Activated naive CD8-positive, alpha-beta T cell treated with anti-CD3 and anti-CD28 coated beads for 36 hours (primary cell): ENCODE data around the gene GIPC2. TPM values are rescaled to one million over a fixed set of nuclear protein-coding genes. Genes with fewer than 3 reads are reported as not detected.
"Not testable (repeated sequence)": the region's sequence is repeated elsewhere in the genome, so short reads cannot be mapped to it uniquely, and the experiment has no call there.

Experiments
- DNase-seq: peaks from one replicate; pipeline ENCODE4 v3.0.0; 2021
- H3K27ac Mint-ChIP-seq: one replicate; pipeline ENCODE4 v1.8.0; 2022; ENCODE audit warnings: mild to moderate bottlenecking, moderate library complexity, mixed read lengths
- H3K27me3 Mint-ChIP-seq: one replicate; pipeline ENCODE4 v1.8.0; 2022; ENCODE audit warnings: mild to moderate bottlenecking, mixed read lengths
- H3K36me3 Mint-ChIP-seq: one replicate; pipeline ENCODE4 v1.8.0; 2021; ENCODE audit warnings: mild to moderate bottlenecking, mixed read lengths
- H3K4me1 Mint-ChIP-seq: one replicate; pipeline ENCODE4 v1.8.0; 2021; ENCODE audit warnings: mixed read lengths
- H3K4me3 Mint-ChIP-seq: one replicate; pipeline ENCODE4 v1.8.0; 2022; ENCODE audit warnings: mild to moderate bottlenecking, moderate library complexity, mixed read lengths
- H3K9me3 Mint-ChIP-seq: one replicate; pipeline ENCODE4 v1.8.0; 2022; ENCODE audit warnings: mixed read lengths
- total RNA-seq, 2 experiments: library from RNA; stranded (reverse); gene quantifications; one replicate each; pipeline ENCODE4 v1.2.3, GENCODE V29; 2021

The GIPC2 gene
- total RNA-seq, 2 experiments from 2014 or later = 0.14 to 0.20 TPM

DNA sequence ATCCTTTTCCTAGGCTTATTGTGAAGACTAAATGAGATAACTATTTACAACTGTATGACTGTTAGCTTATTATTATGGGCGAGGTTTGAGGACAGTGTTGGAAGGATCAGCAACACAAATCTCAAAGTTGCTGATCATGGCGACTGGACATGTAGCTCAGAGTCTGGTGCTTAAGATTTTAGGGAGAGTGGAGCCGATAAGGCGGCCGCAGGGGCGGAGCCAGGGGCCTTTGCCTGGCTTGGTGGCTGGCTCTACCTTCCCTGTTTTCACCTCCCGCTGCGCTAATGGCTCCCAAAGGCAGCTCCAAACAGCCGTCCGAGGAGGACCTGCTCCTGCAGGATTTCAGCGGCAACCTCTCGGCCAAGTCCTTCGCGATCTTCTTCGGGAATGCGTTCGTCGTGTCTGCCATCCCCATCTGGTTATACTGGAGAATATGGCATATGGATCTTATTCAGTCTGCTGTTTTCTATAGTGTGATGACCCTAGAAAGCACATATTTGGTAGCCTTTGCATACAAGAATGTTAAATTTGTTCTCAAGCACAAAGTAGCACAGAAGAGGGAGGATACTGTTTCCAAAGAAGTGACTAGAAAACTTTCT, 45.5 kb downstream of the GIPC2 start:
- peaks cover 4% of the 10 kb centered on the region for H3K27me3 Mint-ChIP-seq

DNA sequence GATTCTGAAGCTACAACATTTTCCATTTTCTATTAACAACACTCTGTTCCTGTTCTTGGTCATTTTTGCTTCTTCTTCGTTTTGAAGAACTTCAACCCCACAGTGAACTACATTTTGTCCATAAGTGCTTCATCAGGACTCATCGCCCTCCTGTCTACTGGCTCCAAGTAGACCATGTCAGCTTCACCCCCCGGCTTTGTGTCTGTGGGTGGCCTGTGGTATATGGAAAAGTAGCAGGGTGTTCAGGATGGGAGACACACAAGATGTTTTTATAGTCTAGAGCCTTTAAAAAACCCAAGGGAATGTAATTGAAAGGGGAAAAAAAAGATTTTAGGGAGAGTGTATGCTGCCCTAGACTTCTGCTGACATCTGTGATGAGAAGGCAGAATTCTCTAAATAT, 46.1 kb downstream of the GIPC2 start:
- H3K4me3 Mint-ChIP-seq = no peak overlapping the region
- no peaks in the 10 kb centered on the region for H3K36me3 Mint-ChIP-seq
- DNase-seq = no peak
- peaks cover 5% of the 10 kb centered on the region for H3K9me3 Mint-ChIP-seq
- H3K4me1 Mint-ChIP-seq = peaks cover 3% of the 10 kb centered on the region
- H3K27me3 Mint-ChIP-seq = peaks cover 4% of the 10 kb centered on the region
- H3K27ac Mint-ChIP-seq = no peak overlapping the region

More for the DNA sequence above, 45.5 kb downstream of the GIPC2 start:
- no peak for DNase-seq
- peaks cover 11% of the 10 kb centered on the region for H3K9me3 Mint-ChIP-seq
- no peak overlapping the region for H3K4me3 Mint-ChIP-seq
- H3K4me1 Mint-ChIP-seq = peaks cover 3% of the 10 kb centered on the region
- peaks cover 4% of the 10 kb centered on the region for H3K36me3 Mint-ChIP-seq
- H3K27ac Mint-ChIP-seq = no peak overlapping the region

GRCh38 chr1:78092643-78093042, 46.9 kb downstream of the GIPC2 start:
- Mint-ChIP-seq H3K27ac (no peak overlapping the region), H3K27me3 (peaks cover 4% of the 10 kb centered on the region), H3K4me3 (no peak overlapping the region), H3K36me3 (no peaks in the 10 kb centered on the region), H3K9me3 (no peaks in the 10 kb centered on the region), H3K4me1 (peaks cover 3% of the 10 kb centered on the region)
- no peak for DNase-seq

GRCh38 chr1:78093560-78093959, 47.8 kb downstream of the GIPC2 start:
- Mint-ChIP-seq H3K4me1 (peaks cover 3% of the 10 kb centered on the region), H3K9me3 (no peaks in the 10 kb centered on the region), H3K27ac (no peak overlapping the region), H3K4me3 (no peak overlapping the region), H3K36me3 (no peaks in the 10 kb centered on the region), H3K27me3 (peaks cover 4% of the 10 kb centered on the region)
- DNase-seq = no peak

DNA sequence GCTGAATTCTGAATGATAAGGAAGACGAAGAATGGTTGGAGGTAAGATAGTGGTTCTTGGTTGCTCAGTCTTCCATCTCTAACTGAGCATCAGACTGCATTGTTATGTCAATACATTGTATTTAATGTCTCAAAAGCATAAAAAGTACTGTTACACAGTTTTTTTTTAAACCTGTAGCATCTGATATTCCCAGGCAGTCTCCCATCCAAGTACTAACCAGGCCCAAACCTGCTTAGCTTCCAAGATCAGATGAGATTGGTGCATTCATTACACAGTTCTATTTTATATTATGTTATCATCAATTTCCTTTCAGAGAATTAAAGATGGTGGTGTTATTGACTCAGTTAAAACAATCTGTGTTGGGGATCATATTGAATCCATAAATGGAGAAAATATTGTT, 48.9 kb downstream of the GIPC2 start:
- H3K4me3 Mint-ChIP-seq = no peak overlapping the region
- peaks cover 4% of the 10 kb centered on the region for H3K27me3 Mint-ChIP-seq
- peaks cover 3% of the 10 kb centered on the region for H3K4me1 Mint-ChIP-seq
- DNase-seq = no peak
- no peak overlapping the region for H3K27ac Mint-ChIP-seq
- H3K9me3 Mint-ChIP-seq = no peaks in the 10 kb centered on the region
- no peaks in the 10 kb centered on the region for H3K36me3 Mint-ChIP-seq

DNA sequence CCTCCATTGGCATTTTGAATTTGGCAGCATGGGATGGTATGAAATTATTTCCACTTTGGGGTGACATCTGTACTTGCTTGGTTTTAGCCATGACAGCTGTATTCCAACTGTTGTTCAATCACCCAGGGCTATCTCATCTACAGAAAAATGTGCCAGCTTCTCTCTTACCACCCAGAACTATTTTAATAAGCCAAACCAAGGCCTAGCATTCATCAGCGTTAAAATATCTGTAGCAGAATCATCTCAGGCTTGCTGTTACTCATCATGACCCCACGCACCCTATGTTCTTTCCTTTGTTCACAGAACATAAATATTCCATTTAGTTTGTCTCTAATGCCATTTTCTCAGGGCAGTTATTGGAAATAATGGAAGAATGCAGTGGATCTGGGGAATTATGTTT, 49.8 kb downstream of the GIPC2 start:
- Mint-ChIP-seq H3K27ac (no peak overlapping the region), H3K4me1 (peaks cover 1% of the 10 kb centered on the region), H3K4me3 (no peak overlapping the region), H3K36me3 (no peaks in the 10 kb centered on the region), H3K27me3 (peaks cover 4% of the 10 kb centered on the region), H3K9me3 (no peaks in the 10 kb centered on the region)
- no peak for DNase-seq

- no peak overlapping the region for H3K27ac Mint-ChIP-seq
- no peak overlapping the region for H3K4me3 Mint-ChIP-seq
- no peak for DNase-seq
- H3K4me1 Mint-ChIP-seq = no peaks in the 10 kb centered on the region
- peaks cover 4% of the 10 kb centered on the region for H3K27me3 Mint-ChIP-seq
- no peaks in the 10 kb centered on the region for H3K9me3 Mint-ChIP-seq
- H3K36me3 Mint-ChIP-seq = no peaks in the 10 kb centered on the region
Observed at GRCh38 chr1:78096017-78096416, 50.3 kb downstream of the GIPC2 start.

DNA sequence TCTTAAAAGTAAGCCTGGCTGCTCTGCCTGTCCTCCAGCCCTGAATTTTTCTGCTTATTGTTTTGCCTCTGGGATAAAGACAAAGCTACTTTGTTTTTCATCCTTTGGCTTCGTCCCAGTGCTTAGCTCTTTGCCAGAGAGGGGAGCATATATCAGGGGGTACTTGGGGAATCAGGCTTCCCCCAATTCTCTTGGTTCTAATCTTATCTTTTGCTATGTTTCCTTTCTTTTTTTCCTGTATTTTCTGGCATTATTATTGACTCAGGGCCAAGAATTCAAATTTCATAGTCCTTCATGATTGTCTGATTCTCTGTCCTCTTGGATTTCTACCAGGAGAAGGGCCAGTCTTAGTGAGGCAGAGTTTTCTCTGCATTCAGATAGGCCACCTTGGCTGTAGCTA, 51.2 kb downstream of the GIPC2 start:
- H3K4me3 Mint-ChIP-seq = no peak overlapping the region
- H3K4me1 Mint-ChIP-seq = no peaks in the 10 kb centered on the region
- H3K27me3 Mint-ChIP-seq = peaks cover 4% of the 10 kb centered on the region
- H3K36me3 Mint-ChIP-seq = no peaks in the 10 kb centered on the region
- no peak overlapping the region for H3K27ac Mint-ChIP-seq
- no peaks in the 10 kb centered on the region for H3K9me3 Mint-ChIP-seq
- no peak for DNase-seq

DNA sequence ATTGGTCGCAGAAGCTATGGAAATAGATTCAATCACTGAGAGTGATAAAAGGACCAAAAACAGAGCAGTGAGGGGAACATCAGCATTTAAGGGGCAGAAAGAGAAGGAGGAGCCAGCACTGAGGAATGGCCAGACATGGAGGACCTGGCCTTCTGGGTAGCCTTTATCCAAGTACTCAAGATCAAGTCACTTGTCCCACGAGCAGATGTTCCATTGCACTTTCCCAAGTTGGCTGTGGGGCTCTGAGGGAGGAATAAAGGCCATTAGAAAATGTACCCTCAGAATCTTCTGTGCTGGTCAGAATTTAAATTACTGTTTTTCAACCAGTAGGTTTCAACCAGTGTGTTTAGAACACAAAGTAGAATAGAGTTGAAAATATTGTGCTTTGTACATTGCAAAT, 55.3 kb downstream of the GIPC2 start:
- Mint-ChIP-seq H3K9me3 (no peaks in the 10 kb centered on the region), H3K27ac (no peak overlapping the region), H3K4me1 (no peaks in the 10 kb centered on the region), H3K27me3 (no peaks in the 10 kb centered on the region), H3K4me3 (no peak overlapping the region), H3K36me3 (no peaks in the 10 kb centered on the region)
- no peak for DNase-seq

DNA sequence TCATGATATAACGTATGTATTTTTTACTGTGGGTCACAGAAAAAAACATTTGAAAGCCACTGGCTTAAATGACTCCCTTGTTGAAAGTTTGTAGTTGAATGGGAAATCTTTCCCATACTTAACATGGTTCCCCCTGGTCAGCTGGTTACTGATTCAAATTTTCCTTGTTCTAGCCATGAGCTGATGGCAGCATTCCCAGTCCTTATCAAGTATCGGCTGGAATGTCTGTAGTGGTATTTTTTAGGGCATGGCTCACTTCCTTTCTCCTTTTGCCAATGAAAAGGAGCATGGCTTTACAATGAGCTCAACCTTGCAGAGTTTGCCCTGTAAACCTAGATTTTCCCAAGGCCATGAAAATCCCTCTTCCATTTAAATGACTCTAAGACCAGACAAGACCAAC, 55.7 kb downstream of the GIPC2 start:
- no peaks in the 10 kb centered on the region for H3K9me3 Mint-ChIP-seq
- no peak overlapping the region for H3K4me3 Mint-ChIP-seq
- H3K27ac Mint-ChIP-seq = no peak overlapping the region
- no peaks in the 10 kb centered on the region for H3K4me1 Mint-ChIP-seq
- DNase-seq = no peak
- no peaks in the 10 kb centered on the region for H3K27me3 Mint-ChIP-seq
- H3K36me3 Mint-ChIP-seq = no peaks in the 10 kb centered on the region

DNA sequence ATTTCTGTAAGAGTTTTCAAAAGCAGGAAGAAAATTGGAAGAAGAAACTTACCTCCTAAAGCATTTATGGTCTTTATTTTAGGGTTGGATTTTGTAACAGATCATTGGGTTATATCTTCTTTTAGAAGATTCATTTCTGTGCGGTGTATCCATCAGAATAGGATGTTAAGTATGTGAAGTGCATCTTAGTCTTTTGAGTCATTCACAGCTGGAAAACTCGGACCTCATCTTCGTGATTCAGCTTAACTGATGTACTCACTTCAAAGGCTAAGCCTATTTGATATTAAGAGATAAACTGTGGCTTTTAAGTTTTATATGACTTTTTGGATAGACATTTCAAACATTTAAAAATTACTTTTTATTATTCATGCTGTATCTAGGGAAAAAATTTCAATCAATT, 56.3 kb downstream of the GIPC2 start:
- Mint-ChIP-seq H3K27ac (no peak overlapping the region), H3K4me3 (no peak overlapping the region), H3K36me3 (no peaks in the 10 kb centered on the region), H3K27me3 (peaks cover 2% of the 10 kb centered on the region), H3K4me1 (no peaks in the 10 kb centered on the region), H3K9me3 (no peaks in the 10 kb centered on the region)
- DNase-seq = no peak

- Mint-ChIP-seq H3K36me3 (no peaks in the 10 kb centered on the region), H3K9me3 (no peaks in the 10 kb centered on the region)
Observed at GRCh38 chr1:78102916-78103315, 57.1 kb downstream of the GIPC2 start.

GRCh38 chr1:78104322-78104721, 58.6 kb downstream of the GIPC2 start:
- H3K27me3 Mint-ChIP-seq = peaks cover 3% of the 10 kb centered on the region
- no peak for DNase-seq
- H3K27ac Mint-ChIP-seq = no peak overlapping the region
- H3K4me3 Mint-ChIP-seq = no peak overlapping the region
- H3K4me1 Mint-ChIP-seq = no peaks in the 10 kb centered on the region
- no peaks in the 10 kb centered on the region for H3K9me3 Mint-ChIP-seq
- H3K36me3 Mint-ChIP-seq = no peaks in the 10 kb centered on the region

More at GRCh38 chr1:78102916-78103315, 57.1 kb downstream of the GIPC2 start:
- H3K27ac Mint-ChIP-seq = no peak overlapping the region
- no peak overlapping the region for H3K4me3 Mint-ChIP-seq
- no peak for DNase-seq
- H3K27me3 Mint-ChIP-seq = peaks cover 3% of the 10 kb centered on the region
- H3K4me1 Mint-ChIP-seq = no peaks in the 10 kb centered on the region

DNA sequence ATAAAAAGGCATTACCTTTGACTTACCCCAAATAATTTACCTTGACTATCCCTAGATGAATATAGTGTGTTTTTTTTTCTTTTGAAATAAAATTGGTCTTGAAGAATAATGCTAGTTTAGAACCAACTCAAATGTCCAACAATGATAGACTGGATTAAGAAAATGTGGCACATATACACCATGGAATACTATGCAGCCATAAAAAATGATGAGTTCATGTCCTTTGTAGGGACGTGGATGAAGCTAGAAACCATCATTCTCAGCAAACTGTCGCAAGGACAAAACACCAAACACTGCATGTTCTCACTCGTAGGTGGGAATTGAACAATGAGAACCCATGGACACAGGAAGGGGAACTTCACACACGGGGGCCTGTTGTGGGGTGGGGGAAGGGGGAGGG, 63.9 kb downstream of the GIPC2 start:
- H3K27ac Mint-ChIP-seq, DNase-seq, H3K36me3 Mint-ChIP-seq, H3K4me3 Mint-ChIP-seq, H3K27me3 Mint-ChIP-seq, H3K9me3 Mint-ChIP-seq: not testable (repeated sequence)
- H3K4me1 Mint-ChIP-seq = peaks cover 15% of the 10 kb centered on the region

GRCh38 chr1:78113156-78113916, 67.6 kb downstream of the GIPC2 start:
- H3K27me3 Mint-ChIP-seq = no peaks in the 10 kb centered on the region
- no peak for DNase-seq
- no peak overlapping the region for H3K4me3 Mint-ChIP-seq
- no peak overlapping the region for H3K27ac Mint-ChIP-seq
- peaks cover 15% of the 10 kb centered on the region for H3K4me1 Mint-ChIP-seq
- H3K36me3 Mint-ChIP-seq = no peaks in the 10 kb centered on the region
- H3K9me3 Mint-ChIP-seq = no peaks in the 10 kb centered on the region
